ENCODE data around the gene FAM227B.
"Not testable (repeated sequence)": the region's sequence is repeated elsewhere in the genome, so short reads cannot be mapped to it uniquely, and the experiment has no call there.

DNA sequence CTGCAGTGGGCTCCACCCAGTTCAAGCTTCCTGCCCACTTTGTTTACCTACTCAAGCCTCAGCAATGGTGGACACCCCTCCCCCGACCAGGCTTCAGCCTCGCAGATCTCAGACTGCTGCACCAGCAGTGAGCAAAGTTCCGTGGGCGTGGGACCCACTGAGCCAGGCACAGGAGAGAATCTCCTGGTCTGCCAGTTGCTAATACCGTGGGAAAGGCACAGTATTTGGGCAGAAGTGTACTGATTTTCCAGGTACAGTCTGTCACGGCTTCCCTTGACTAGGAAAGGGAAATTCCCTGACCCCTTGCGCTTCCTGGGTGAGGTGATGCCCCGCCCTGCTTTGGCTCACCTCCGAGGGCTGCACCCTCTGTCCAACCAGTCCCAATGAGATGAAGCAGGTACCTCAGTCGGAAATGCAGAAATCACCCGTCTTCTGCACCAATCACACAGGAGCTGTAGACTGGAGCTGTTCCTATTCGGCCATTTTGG is 27.7 kb downstream of the FAM227B start:
- TF ChIP-seq POLR2A, POLR2AphosphoS5 (IDR thresholded peaks at IDR 0.05): not testable (repeated sequence)
- TF ChIP-seq, protein P1, sequence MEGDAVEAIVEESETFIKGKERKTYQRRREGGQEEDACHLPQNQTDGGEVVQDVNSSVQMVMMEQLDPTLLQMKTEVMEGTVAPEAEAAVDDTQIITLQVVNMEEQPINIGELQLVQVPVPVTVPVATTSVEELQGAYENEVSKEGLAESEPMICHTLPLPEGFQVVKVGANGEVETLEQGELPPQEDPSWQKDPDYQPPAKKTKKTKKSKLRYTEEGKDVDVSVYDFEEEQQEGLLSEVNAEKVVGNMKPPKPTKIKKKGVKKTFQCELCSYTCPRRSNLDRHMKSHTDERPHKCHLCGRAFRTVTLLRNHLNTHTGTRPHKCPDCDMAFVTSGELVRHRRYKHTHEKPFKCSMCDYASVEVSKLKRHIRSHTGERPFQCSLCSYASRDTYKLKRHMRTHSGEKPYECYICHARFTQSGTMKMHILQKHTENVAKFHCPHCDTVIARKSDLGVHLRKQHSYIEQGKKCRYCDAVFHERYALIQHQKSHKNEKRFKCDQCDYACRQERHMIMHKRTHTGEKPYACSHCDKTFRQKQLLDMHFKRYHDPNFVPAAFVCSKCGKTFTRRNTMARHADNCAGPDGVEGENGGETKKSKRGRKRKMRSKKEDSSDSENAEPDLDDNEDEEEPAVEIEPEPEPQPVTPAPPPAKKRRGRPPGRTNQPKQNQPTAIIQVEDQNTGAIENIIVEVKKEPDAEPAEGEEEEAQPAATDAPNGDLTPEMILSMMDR (IDR thresholded peaks at IDR 0.05) = not testable (repeated sequence)
